Activated naive CD4-positive, alpha-beta T cell treated with anti-CD3 and anti-CD28 coated beads for 36 hours (primary cell): Measurements from ENCODE around the gene GPR153. TPM values are rescaled to one million over a fixed set of nuclear protein-coding genes. Genes with fewer than 3 reads are reported as not detected.

Experiments used
- CTCF ChIA-PET: fragments of 350-600 bp; sonication (Branson Sonifier 250); formaldehyde crosslinking; loops from one replicate; lab custom pipeline; 2021; ENCODE audit warnings: antibody characterized with exemption; lab: Charles Lee
- DNase-seq: peaks from one replicate; pipeline ENCODE4 v3.0.0-alpha.2; 2020
- H3K27ac Mint-ChIP-seq: one replicate; pipeline ENCODE4 v1.8.0; 2021; ENCODE audit warnings: mild to moderate bottlenecking, mixed read lengths
- H3K27me3 Mint-ChIP-seq: one replicate; pipeline ENCODE4 v1.8.0; 2021; ENCODE audit warnings: low read depth, mixed read lengths
- H3K36me3 Mint-ChIP-seq: one replicate; pipeline ENCODE4 v1.8.0; 2021; ENCODE audit warnings: low read depth, mixed read lengths
- H3K4me1 Mint-ChIP-seq: one replicate; pipeline ENCODE4 v1.8.0; 2021; ENCODE audit warnings: low read depth, mixed read lengths
- H3K4me3 Mint-ChIP-seq: one replicate; pipeline ENCODE4 v1.8.0; 2021; ENCODE audit warnings: mild to moderate bottlenecking, moderate library complexity, mixed read lengths
- H3K9me3 Mint-ChIP-seq: one replicate; pipeline ENCODE4 v1.8.0; 2021; ENCODE audit warnings: mixed read lengths
- intact Hi-C: fragments of 100-400 bp; cut with micrococcal nuclease; formaldehyde crosslinking; loops from one replicate; pipeline ENCODE4 v1.15.1; 2023
- total RNA-seq, 2 experiments: library from RNA; stranded (reverse); gene quantifications; one replicate each; pipeline ENCODE4 v1.2.3, GENCODE V29; 2021

The GPR153 gene
- total RNA-seq, 2 experiments from 2014 or later = 0.07 TPM

DNA sequence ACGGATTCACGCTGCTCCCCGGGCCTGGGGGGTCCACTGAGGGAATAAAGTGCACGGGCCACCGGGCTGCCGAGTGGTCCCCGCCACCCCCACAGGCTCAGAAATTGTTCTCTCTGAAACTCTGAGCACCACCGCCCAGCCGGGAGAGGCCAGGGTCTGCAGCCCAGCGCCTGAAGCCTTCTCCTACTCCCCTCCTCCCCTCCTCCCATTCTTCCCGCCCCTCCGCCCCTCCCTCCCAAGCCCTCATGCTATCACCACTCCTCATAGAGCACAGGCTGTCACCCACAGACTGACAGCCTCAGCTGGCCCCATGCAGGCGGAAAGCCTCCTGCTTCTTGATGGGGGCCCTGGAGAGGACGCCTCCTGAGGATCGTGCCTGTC lies 707 bp upstream of the GPR153 start:
- Mint-ChIP-seq H3K27me3 (peaks cover 11% of the 10 kb centered on the region), H3K36me3 (no peaks in the 10 kb centered on the region), H3K9me3 (no peaks in the 10 kb centered on the region), H3K4me3 (peak overlapping the region; percentile 54), H3K4me1 (peaks cover 3% of the 10 kb centered on the region), H3K27ac (no peak overlapping the region)
- DNase-seq = no peak
- CTCF ChIA-PET = no interaction called here
- intact Hi-C loops = no loop called here

DNA sequence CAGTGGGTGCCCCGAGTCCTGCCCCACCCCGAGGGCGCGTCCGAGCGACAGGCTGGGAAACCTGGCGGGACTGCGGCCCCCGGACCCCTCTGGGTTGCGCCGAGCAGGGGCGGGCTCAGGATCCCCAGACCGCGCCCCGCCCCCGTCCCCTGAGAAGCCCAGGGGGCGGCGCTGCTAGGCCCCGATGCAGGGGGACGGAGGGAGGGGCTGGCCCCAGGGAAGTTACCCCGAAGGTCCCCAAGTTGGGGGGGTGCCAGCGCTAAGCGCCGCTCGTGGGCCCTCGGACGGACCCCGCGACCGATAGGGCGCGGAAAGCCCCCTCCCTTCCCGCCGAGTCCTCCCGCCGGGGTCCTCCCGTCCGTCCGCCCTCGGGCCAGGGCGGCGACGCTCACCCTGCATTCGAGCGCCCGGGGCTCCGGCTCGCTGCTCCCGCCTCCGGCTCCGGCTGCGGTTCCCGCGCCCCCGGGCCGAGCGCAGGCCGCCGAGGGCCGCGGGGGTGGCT lies 414 bp downstream of the GPR153 start:
- no peak overlapping the region for H3K27ac Mint-ChIP-seq
- no peaks in the 10 kb centered on the region for H3K9me3 Mint-ChIP-seq
- H3K36me3 Mint-ChIP-seq = no peaks in the 10 kb centered on the region
- intact Hi-C loops = no loop called here
- peaks cover 11% of the 10 kb centered on the region for H3K27me3 Mint-ChIP-seq
- no peak for DNase-seq
- CTCF ChIA-PET = no interaction called here
- peaks cover 3% of the 10 kb centered on the region for H3K4me1 Mint-ChIP-seq
- no peak overlapping the region for H3K4me3 Mint-ChIP-seq

DNA sequence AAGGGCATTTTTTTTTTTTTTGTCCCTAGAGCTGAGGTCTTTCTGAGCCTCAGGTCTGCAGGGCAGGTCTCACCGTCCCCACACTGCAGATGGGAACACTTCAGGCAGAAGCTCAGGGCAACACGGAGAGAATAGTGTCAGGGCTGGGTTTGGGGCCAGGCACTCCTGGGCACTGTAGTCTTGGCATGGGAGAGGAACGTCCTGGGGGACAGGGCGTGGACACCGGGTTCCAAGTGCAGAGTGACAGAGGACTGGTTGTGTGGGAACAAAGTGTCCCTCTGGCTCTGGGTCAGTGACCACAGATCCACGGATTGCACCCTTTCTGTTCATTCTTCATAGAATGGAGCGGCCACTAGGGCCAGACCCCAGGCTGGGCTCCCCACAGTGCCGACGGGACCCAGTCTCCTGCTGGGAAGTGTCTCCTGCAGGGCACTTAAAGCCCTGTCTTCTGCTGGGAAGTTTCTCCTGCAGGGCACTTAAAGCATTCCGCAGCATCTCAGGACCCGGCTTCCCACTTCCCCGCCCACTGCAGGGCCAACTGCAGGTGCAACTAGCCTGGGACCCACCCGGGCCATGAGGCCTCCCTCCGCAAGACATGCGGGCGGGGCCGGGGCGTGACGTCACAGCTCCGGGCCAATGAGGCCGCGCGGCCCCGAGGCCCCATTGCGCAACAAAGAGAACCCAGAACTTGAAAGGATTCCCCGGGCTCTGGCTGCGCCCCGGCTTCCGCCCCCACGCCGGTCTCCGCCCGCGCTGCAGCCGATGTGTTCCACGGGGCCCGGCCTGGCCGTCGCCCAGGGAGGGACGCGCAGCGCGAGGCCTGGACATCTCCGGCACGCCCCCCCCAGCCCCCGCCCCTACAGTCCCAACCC lies 1.2 kb downstream of the GPR153 start:
- Mint-ChIP-seq H3K36me3 (no peaks in the 10 kb centered on the region), H3K9me3 (no peaks in the 10 kb centered on the region), H3K4me1 (peaks cover 3% of the 10 kb centered on the region), H3K27ac (no peak overlapping the region), H3K4me3 (peak overlapping the region; percentile 12), H3K27me3 (peaks cover 11% of the 10 kb centered on the region)
- CTCF ChIA-PET = interaction anchor here (1.3 kb wide), 1 partner anchor 14 kb away, joined by 5 read pairs; no protein-coding TSS in a partner anchor
- intact Hi-C loops = no loop called here
- peak; percentile 71 for DNase-seq

DNA sequence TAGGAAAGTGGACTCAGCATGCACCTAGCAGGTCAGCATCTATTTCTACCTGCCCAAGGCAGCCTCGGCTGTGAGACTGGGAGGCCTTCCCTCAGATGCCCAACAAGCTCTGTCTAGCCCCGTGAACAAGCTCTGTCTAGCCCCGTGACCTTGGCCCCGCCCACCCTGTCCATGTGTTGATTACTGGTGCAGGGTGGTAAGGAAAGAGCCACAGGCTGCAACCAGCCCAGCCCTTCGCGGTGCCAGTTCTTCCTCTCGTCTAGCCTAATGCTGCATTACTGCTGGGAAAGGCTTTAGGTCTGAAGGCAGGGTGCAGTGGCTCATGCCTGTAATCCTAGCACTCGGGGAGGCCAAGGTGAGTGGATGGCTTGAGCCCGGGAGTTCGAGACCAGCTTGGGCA lies 2.2 kb downstream of the GPR153 start:
- Mint-ChIP-seq H3K27ac (no peak overlapping the region), H3K36me3 (no peaks in the 10 kb centered on the region), H3K27me3 (peaks cover 11% of the 10 kb centered on the region), H3K4me3 (no peak overlapping the region), H3K4me1 (peaks cover 3% of the 10 kb centered on the region), H3K9me3 (no peaks in the 10 kb centered on the region)
- CTCF ChIA-PET = interaction anchor here (1.3 kb wide), 1 partner anchor 13 kb away, joined by 5 read pairs; no protein-coding TSS in a partner anchor
- no peak for DNase-seq
- intact Hi-C loops = no loop called here

DNA sequence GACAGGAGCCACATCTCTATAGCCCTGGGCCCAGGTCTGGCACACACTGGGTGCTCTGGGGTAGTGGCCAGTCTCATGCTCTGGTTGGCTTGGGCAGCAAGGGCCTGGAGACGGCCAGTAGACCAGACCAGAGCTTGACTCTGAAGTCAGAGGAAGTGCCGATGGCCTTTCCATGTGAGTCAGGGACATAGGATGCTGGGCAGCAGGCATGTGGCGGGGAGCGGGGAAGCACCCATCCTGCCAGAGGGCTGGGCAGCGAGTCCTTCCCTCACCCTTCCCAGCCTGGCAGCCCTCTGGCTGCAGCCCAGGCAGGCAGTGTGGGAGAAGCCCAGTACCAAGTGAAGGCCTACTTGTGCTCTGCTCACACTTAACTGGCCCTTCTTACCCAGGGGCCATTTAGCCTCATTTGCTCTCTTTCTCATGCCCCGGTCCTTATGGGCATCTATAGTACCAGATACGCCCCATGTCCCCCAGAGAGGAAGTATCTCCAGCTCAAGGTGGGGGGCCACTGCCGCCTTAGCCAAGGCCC lies 3.3 kb downstream of the GPR153 start:
- CTCF ChIA-PET = no interaction called here

DNA sequence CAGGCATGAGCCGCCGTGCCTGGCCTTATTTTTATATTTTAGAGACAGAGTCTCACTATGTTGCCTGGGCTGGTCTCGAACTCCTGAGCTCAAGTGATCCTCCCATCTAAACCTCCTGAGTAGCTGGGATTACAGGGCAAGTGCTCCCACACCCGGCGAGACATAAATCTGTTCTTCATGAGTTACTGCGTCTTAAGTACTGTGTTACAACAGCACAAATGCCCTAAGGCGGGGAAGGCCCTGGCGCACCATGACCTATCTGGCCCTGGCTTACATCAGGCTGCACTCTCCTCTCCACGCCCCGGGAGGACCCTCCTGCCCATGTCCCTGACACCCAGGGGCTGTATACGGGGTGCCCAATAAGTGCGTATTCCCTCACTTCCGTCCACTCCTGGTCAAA lies 4.3 kb downstream of the GPR153 start:
- Mint-ChIP-seq H3K36me3 (no peaks in the 10 kb centered on the region), H3K9me3 (no peaks in the 10 kb centered on the region), H3K27ac (no peak overlapping the region), H3K27me3 (peaks cover 7% of the 10 kb centered on the region), H3K4me3 (no peak overlapping the region), H3K4me1 (no peaks in the 10 kb centered on the region)
- CTCF ChIA-PET = interaction anchor here (1.0 kb wide), 2 partner anchors 10 to 87 kb away, joined by 4 read pairs; no protein-coding TSS in a partner anchor
- intact Hi-C loops = no loop called here
- no peak for DNase-seq

More for the DNA sequence above, 3.3 kb downstream of the GPR153 start:
- no peak for DNase-seq
- Mint-ChIP-seq H3K9me3 (no peaks in the 10 kb centered on the region), H3K27ac (no peak overlapping the region), H3K36me3 (no peaks in the 10 kb centered on the region), H3K4me1 (peaks cover 3% of the 10 kb centered on the region), H3K4me3 (no peak overlapping the region), H3K27me3 (peaks cover 11% of the 10 kb centered on the region)
- intact Hi-C loops = no loop called here

DNA sequence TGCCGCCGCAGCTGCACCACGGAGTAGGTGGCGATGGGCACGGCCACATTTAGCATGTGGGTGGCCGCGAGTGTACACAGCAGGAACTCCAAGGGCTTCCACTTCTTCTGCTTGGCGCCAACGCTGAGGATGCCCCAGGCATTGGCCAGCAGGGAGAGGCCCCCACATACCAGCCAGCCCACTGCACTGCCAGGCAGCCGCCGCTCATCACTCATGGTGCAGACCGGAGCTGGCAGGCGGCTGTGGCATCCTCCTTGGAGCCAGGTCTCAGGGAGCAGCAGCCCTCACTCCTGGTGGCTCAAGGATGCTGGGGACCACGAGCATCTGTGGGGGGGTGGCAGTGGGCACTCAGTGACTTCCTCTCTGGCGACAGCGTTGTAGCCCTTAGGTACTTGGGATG lies 6.2 kb downstream of the GPR153 start:
- peaks cover 15% of the 10 kb centered on the region for H3K27me3 Mint-ChIP-seq
- DNase-seq = no peak
- no peaks in the 10 kb centered on the region for H3K36me3 Mint-ChIP-seq
- no peak overlapping the region for H3K27ac Mint-ChIP-seq
- intact Hi-C loops = no loop called here
- H3K4me1 Mint-ChIP-seq = no peaks in the 10 kb centered on the region
- H3K4me3 Mint-ChIP-seq = no peak overlapping the region
- CTCF ChIA-PET = no interaction called here
- no peaks in the 10 kb centered on the region for H3K9me3 Mint-ChIP-seq

DNA sequence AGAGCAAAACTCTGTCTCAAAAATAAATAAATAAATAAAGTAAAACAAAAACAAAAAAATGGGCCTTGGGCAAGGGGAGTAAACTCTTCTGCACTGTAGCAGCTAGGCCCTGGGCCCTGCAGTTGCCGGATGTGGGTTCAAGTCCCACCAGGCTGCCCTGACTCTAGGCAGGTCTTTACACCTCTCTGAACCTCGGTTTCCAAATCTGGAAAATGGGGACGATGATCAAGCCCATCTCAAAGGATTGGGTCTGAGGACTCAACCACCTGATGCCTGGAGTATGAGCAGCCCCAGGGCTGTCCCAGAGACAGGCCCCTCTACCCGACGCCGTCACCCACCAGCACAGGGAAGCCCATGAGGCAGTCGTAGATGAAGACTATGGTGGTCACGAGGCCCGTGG lies 7.5 kb downstream of the GPR153 start:
- intact Hi-C loops = no loop called here
- no peaks in the 10 kb centered on the region for H3K4me1 Mint-ChIP-seq
- no peak overlapping the region for H3K4me3 Mint-ChIP-seq
- H3K27me3 Mint-ChIP-seq = peaks cover 11% of the 10 kb centered on the region
- no peaks in the 10 kb centered on the region for H3K9me3 Mint-ChIP-seq
- no peak for DNase-seq
- CTCF ChIA-PET = interaction anchor here (0.6 kb wide), 1 partner anchor 235 kb away, joined by 4 read pairs; no protein-coding TSS in a partner anchor
- H3K27ac Mint-ChIP-seq = no peak overlapping the region
- no peaks in the 10 kb centered on the region for H3K36me3 Mint-ChIP-seq

DNA sequence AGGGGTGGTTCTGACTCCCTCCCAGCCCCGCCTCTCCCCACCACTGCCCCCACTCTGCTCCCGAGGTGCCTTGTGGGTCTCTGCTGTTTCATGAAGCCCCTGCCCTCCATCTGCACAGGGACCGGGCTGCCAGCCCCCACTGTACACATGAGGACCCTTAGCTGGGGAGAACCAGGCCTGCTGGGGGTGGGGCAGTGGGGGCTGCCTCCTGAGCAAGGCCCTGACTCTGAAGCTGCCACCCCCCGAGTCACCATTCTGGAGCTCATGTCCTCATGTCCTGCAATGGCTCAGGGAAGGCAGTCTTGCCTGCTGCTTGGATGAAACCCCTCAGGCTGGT lies 8.6 kb downstream of the GPR153 start:
- no peak for DNase-seq
- Mint-ChIP-seq H3K4me3 (no peak overlapping the region), H3K36me3 (no peaks in the 10 kb centered on the region), H3K9me3 (no peaks in the 10 kb centered on the region), H3K27ac (no peak overlapping the region), H3K4me1 (no peaks in the 10 kb centered on the region), H3K27me3 (peaks cover 17% of the 10 kb centered on the region)
- intact Hi-C loops = no loop called here
- CTCF ChIA-PET = interaction anchor here (0.6 kb wide), 1 partner anchor 234 kb away, joined by 3 read pairs; no protein-coding TSS in a partner anchor

DNA sequence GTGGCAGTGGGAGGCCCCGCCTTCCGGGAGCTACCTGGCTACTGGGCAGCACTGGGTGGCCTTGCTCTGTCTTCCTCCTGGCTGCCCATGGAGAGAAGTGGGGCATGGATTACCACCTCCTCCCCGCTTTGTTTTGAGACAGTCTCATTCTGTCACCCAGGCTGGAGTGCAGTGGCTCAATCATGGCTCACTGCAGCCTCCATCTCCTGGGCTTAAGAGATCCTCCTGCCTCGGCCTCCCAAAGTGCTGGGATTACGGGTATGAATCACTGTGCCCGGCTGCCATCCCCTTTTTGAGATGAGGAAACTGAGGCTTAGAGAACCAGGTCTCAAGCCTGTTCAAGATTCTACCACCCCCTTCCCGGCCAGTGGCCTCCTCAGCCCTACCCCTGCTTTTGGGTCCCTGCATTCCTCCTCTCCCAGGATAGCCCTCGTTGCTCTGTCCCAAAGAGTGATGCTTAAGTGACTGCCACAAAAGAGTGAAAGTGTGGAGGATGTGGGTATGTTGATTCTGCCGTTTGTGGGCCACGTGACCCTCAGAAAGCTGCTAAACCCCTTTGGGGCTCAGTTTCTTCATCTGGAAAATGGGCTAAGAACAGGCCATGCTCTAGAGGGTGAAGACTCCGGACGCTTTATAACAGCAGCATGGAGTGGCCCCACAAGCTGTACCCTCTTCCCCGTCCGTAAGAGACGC lies 9.1 kb downstream of the GPR153 start:
- Mint-ChIP-seq H3K4me1 (peaks cover 3% of the 10 kb centered on the region), H3K4me3 (no peak overlapping the region), H3K27me3 (peaks cover 22% of the 10 kb centered on the region), H3K9me3 (no peaks in the 10 kb centered on the region), H3K36me3 (no peaks in the 10 kb centered on the region), H3K27ac (no peak overlapping the region)
- DNase-seq = no peak
- intact Hi-C loops = no loop called here
- CTCF ChIA-PET = interaction anchor here (0.6 kb wide), 1 partner anchor 234 kb away, joined by 3 read pairs; no protein-coding TSS in a partner anchor

DNA sequence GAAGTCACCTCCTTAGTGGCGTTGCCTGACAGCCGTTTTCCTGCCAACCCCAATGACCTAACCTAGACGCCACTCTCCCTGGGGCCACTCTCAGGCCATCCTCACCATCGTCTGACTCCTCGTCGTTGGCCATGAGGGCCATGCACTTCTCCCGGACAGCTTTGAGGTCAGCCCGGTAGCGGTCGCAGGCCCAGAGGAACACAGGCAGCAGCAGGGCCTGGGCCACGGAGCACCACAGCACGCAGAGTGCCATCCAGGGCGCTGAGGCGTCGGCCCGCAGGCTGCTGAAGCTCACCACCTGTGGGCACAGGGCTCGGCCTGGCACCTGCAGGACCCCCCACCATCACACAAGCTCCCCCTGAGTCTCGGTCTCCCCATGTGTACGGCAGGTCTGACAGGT lies 9.7 kb downstream of the GPR153 start:
- no peak overlapping the region for H3K4me3 Mint-ChIP-seq
- H3K4me1 Mint-ChIP-seq = peaks cover 5% of the 10 kb centered on the region
- no peak for DNase-seq
- CTCF ChIA-PET = no interaction called here
- H3K27ac Mint-ChIP-seq = no peak overlapping the region
- intact Hi-C loops = no loop called here
- H3K36me3 Mint-ChIP-seq = no peaks in the 10 kb centered on the region
- peaks cover 28% of the 10 kb centered on the region for H3K27me3 Mint-ChIP-seq
- no peaks in the 10 kb centered on the region for H3K9me3 Mint-ChIP-seq
